Measurements from ENCODE around the gene DBN1. TPM values are rescaled to one million over a fixed set of nuclear protein-coding genes. Genes with fewer than 3 reads are reported as not detected.

DBN1 gene
- polyA plus RNA-seq, 1 donor (not counting 4 experiments of a cell fraction or from before 2014, with no cell fraction given) = 59.4 TPM

DNA sequence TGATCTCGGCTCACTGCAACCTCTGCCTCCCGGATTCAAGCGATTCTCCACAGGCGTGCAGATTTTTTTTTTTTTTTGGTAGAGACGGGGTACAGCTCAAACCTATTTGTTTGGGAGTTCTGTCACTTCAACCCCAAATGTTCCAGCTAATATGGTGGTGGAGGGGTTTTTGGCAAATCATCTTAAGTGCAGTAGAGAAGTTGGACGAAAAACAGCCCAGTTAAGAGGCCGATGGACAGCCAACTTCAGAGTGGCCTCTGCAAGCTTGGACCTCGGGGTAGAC lies 27.6 kb downstream of the DBN1 start:
- TF ChIP-seq EZH2 (IDR thresholded peaks at IDR 0.05; ENCODE audit: low read length) = no peak
- TF ChIP-seq, protein P1, sequence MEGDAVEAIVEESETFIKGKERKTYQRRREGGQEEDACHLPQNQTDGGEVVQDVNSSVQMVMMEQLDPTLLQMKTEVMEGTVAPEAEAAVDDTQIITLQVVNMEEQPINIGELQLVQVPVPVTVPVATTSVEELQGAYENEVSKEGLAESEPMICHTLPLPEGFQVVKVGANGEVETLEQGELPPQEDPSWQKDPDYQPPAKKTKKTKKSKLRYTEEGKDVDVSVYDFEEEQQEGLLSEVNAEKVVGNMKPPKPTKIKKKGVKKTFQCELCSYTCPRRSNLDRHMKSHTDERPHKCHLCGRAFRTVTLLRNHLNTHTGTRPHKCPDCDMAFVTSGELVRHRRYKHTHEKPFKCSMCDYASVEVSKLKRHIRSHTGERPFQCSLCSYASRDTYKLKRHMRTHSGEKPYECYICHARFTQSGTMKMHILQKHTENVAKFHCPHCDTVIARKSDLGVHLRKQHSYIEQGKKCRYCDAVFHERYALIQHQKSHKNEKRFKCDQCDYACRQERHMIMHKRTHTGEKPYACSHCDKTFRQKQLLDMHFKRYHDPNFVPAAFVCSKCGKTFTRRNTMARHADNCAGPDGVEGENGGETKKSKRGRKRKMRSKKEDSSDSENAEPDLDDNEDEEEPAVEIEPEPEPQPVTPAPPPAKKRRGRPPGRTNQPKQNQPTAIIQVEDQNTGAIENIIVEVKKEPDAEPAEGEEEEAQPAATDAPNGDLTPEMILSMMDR (optimal IDR thresholded peaks at IDR 0.05 in 1 of 3, IDR thresholded peaks at IDR 0.05 in 1 of 3, conservative IDR thresholded peaks at IDR 0.05 in 1 of 3; ENCODE audit: extremely low read depth in 1 of 3, insufficient read depth in 2 of 3, low read length in 3 of 3) = no peak
- Histone ChIP-seq H4K20me1 (ENCODE audit: control insufficient read depth, extremely low read depth, insufficient read depth, low read length) (no peaks in the 10 kb centered on the region), H2AFZ (ENCODE audit: control insufficient read depth, low read length) (no peak overlapping the region), H3K36me3 (ENCODE audit: control insufficient read depth in 2 of 2, extremely low read depth in 1 of 2, insufficient read depth in 2 of 2, low read length in 2 of 2) (peaks cover 0 to 3% of the 10 kb centered on the region in 2 experiments), H3K27ac (ENCODE audit: control insufficient read depth, insufficient read depth, low read length) (no peak overlapping the region), H3K4me1 (ENCODE audit: control insufficient read depth, extremely low read depth, insufficient read depth, low read length) (peaks cover 54% of the 10 kb centered on the region), H3K9me3 (ENCODE audit: control insufficient read depth, low read depth, low read length) (no peaks in the 10 kb centered on the region), H3K4me2 (ENCODE audit: control insufficient read depth, extremely low read depth, insufficient read depth, low read depth, low read length) (peak overlapping the region; percentile 72), H3K9ac (ENCODE audit: control insufficient read depth, extremely low read depth, insufficient read depth, low read length) (peak overlapping the region; percentile 61), H3K79me2 (ENCODE audit: control insufficient read depth, insufficient read depth, low read length) (no peaks in the 10 kb centered on the region), H3K9me1 (ENCODE audit: control insufficient read depth, extremely low read depth, insufficient read depth, low read length) (no peaks in the 10 kb centered on the region), H3K27me3 (ENCODE audit: control insufficient read depth, extremely low read depth, insufficient read depth, low read length) (no peaks in the 10 kb centered on the region), H3K4me3 (ENCODE audit: control insufficient read depth in 2 of 3, extremely low read depth in 1 of 3, insufficient read depth in 2 of 3, low read depth in 1 of 3, low read length in 3 of 3) (peak overlapping the region in 1 of 3 experiments; percentile 5)
- no peak for FAIRE-seq
- DNase-seq (ENCODE audit: low read depth, low spot score) = no peak
- dilution Hi-C loops (cut with MboI; ENCODE audit: extremely low pct_ligation_motif_present, low sequenced_read_pairs) = no loop called here

GRCh38 chr5:177445052-177445916 lies 28.1 kb downstream of the DBN1 start:
- DNase-seq (ENCODE audit: low read depth, low spot score) (no peak), FAIRE-seq (peak; percentile 78)
- H3K4me1 ChIP-seq (ENCODE audit: control insufficient read depth, extremely low read depth, insufficient read depth, low read length) = peaks cover 54% of the 10 kb centered on the region
- TF ChIP-seq, protein P1 (optimal IDR thresholded peaks at IDR 0.05 in 1 of 3, IDR thresholded peaks at IDR 0.05 in 1 of 3, conservative IDR thresholded peaks at IDR 0.05 in 1 of 3; ENCODE audit: extremely low read depth in 1 of 3, insufficient read depth in 2 of 3, low read length in 3 of 3) = no peak
- TF ChIP-seq EZH2 (IDR thresholded peaks at IDR 0.05; ENCODE audit: low read length) = no peak
- peak overlapping the region; percentile 72 for H3K4me2 ChIP-seq (ENCODE audit: control insufficient read depth, extremely low read depth, insufficient read depth, low read depth, low read length)
- H3K9ac ChIP-seq (ENCODE audit: control insufficient read depth, extremely low read depth, insufficient read depth, low read length) = no peak overlapping the region
- H3K79me2 ChIP-seq (ENCODE audit: control insufficient read depth, insufficient read depth, low read length) = no peaks in the 10 kb centered on the region
- no peaks in the 10 kb centered on the region for H3K27me3 ChIP-seq (ENCODE audit: control insufficient read depth, extremely low read depth, insufficient read depth, low read length)
- no peak overlapping the region for H3K27ac ChIP-seq (ENCODE audit: control insufficient read depth, insufficient read depth, low read length)
- no peaks in the 10 kb centered on the region for H3K9me1 ChIP-seq (ENCODE audit: control insufficient read depth, extremely low read depth, insufficient read depth, low read length)
- no peak overlapping the region for H3K4me3 ChIP-seq (ENCODE audit: control insufficient read depth in 2 of 3, extremely low read depth in 1 of 3, insufficient read depth in 2 of 3, low read depth in 1 of 3, low read length in 3 of 3)
- no peaks in the 10 kb centered on the region for H3K9me3 ChIP-seq (ENCODE audit: control insufficient read depth, low read depth, low read length)
- H2AFZ ChIP-seq (ENCODE audit: control insufficient read depth, low read length) = no peak overlapping the region
- peaks cover 2 to 3% of the 10 kb centered on the region in 2 experiments for H3K36me3 ChIP-seq (ENCODE audit: control insufficient read depth in 2 of 2, extremely low read depth in 1 of 2, insufficient read depth in 2 of 2, low read length in 2 of 2)
- dilution Hi-C loops (cut with MboI; ENCODE audit: extremely low pct_ligation_motif_present, low sequenced_read_pairs) = no loop called here
- no peaks in the 10 kb centered on the region for H4K20me1 ChIP-seq (ENCODE audit: control insufficient read depth, extremely low read depth, insufficient read depth, low read length)
